AG09319 (cell line): ENCODE data around the gene DACT1.

Experiments used
- DNase-seq: peaks from one replicate; pipeline ENCODE4 v3.0.0-alpha.2; 2010; ENCODE audit warnings: low read depth; ENCODE audit errors: extremely low read depth
- CTCF ChIP-seq: IDR thresholded peaks from 2 replicates; pipeline ENCODE4 v1.5.1; 2011; ENCODE audit warnings: low read depth, mild to moderate bottlenecking, inconsistent platforms, low read length, moderate library complexity

The DACT1 gene

GRCh38 chr14:58628406-58628805 is 9.4 kb upstream of the DACT1 start:
- TF ChIP-seq CTCF = no peak
- DNase-seq = no peak

- TF ChIP-seq CTCF = no peak
- no peak for DNase-seq
Observed at GRCh38 chr14:58629281-58629680, 8.5 kb upstream of the DACT1 start.

- DNase-seq = no peak
- no peak for TF ChIP-seq CTCF
Observed at GRCh38 chr14:58631732-58632131, 6.0 kb upstream of the DACT1 start.

- no peak for TF ChIP-seq CTCF
- no peak for DNase-seq
Observed at GRCh38 chr14:58633831-58634230, 3.9 kb upstream of the DACT1 start.

- no peak for DNase-seq
- no peak for TF ChIP-seq CTCF
Observed at GRCh38 chr14:58634406-58635090, 3.2 kb upstream of the DACT1 start.

GRCh38 chr14:58635091-58635830 is 2.5 kb upstream of the DACT1 start:
- no peak for DNase-seq
- TF ChIP-seq CTCF = no peak

- TF ChIP-seq CTCF = no peak
- no peak for DNase-seq
Observed at GRCh38 chr14:58636129-58636528, 1.6 kb upstream of the DACT1 start.
